ENCODE data around the gene NCMAP. TPM values are rescaled to one million over a fixed set of nuclear protein-coding genes. Genes with fewer than 3 reads are reported as not detected.

Gene NCMAP
- total RNA-seq, 2 donors from 2014 or later, result 0.72 to 2.7 TPM

DNA sequence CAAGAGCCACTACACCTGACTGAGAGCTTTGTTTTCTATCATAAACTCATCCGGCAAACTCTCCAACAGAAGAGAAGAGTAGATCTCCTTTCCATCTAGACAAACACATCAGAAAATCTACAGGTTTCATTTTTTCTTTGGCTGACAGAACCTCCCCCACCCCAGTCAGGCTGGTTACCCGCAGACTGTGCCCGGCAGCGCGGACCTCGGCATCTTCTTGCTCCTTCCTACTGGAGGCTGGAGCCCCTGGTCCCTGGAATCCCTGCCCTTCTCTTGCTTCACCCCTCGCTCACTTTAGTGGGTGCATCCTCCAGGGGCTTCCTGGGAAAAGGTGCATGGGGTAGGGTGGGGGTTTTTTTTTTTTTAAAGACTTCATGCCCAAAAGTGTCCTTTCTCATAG lies 23.0 kb downstream of the NCMAP start:
- intact Hi-C loops (cut with DNase I), result no loop called here
- Histone ChIP-seq H3K27ac (no peak overlapping the region), H3K27me3 (no peaks in the 10 kb centered on the region), H3K9ac (ENCODE audit: low read depth in 2 of 2, low read length in 2 of 2) (no peak overlapping the region), H3K36me3 (no peaks in the 10 kb centered on the region), H3K4me1 (no peaks in the 10 kb centered on the region), H3K4me3 (no peak overlapping the region), H3K9me3 (no peaks in the 10 kb centered on the region)
- no peak for DNase-seq
- TF ChIP-seq, protein P1, sequence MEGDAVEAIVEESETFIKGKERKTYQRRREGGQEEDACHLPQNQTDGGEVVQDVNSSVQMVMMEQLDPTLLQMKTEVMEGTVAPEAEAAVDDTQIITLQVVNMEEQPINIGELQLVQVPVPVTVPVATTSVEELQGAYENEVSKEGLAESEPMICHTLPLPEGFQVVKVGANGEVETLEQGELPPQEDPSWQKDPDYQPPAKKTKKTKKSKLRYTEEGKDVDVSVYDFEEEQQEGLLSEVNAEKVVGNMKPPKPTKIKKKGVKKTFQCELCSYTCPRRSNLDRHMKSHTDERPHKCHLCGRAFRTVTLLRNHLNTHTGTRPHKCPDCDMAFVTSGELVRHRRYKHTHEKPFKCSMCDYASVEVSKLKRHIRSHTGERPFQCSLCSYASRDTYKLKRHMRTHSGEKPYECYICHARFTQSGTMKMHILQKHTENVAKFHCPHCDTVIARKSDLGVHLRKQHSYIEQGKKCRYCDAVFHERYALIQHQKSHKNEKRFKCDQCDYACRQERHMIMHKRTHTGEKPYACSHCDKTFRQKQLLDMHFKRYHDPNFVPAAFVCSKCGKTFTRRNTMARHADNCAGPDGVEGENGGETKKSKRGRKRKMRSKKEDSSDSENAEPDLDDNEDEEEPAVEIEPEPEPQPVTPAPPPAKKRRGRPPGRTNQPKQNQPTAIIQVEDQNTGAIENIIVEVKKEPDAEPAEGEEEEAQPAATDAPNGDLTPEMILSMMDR (IDR thresholded peaks at IDR 0.05), result no peak

DNA sequence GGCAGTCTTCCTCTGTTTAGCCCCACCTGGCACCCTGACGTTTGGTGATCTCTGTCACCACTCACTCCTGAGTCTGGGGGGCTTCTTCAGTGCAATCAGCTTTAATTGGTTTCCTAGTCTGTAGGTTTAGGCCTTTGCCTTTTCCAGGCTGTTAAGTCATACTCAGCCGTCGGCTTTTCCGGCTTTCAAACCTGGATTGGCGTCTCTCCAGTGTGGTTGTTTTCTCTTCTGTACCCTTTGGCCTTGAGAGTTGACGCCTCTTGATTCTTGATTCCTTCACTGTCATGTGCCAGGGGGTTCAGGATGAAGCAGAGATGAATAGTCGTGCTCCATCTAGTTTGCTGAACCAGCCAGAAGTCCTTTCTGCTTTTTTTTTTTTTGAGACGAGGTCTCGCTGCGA lies 24.9 kb downstream of the NCMAP start:
- intact Hi-C loops (cut with DNase I), result no loop called here
- Histone ChIP-seq H3K4me1 (no peaks in the 10 kb centered on the region), H3K4me3 (no peak overlapping the region), H3K9me3 (no peaks in the 10 kb centered on the region), H3K9ac (ENCODE audit: low read depth in 2 of 2, low read length in 2 of 2) (no peak overlapping the region), H3K27ac (no peak overlapping the region), H3K27me3 (no peaks in the 10 kb centered on the region), H3K36me3 (no peaks in the 10 kb centered on the region)
- peak; percentile 22 for DNase-seq
- TF ChIP-seq, protein P1 (IDR thresholded peaks at IDR 0.05), result no peak

DNA sequence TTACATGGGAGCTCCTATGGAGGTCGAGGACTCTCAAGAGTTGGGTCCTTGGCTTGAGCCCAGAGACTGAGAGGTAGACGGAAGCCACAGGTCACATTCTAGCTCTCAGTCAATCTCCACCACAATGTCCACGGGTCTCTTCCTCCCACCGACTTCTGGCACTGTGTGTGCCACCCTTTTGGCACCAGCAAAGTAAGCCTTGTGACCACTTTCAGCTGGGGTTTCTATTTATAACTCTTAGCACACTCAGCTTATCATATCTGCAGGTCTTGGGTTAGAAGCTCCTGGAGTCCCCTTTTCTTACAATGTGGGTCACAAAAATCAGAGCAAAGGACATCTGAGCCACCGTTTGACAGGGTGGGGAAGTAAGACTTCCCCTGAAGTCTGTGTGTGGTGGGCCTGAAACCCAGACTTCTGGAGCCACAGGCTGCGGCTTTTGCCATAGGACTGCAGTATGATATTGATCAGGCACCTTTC lies 28.3 kb downstream of the NCMAP start:
- H3K9me3 ChIP-seq, result no peaks in the 10 kb centered on the region
- no peak overlapping the region for H3K4me3 ChIP-seq
- no peaks in the 10 kb centered on the region for H3K36me3 ChIP-seq
- no peak overlapping the region for H3K9ac ChIP-seq (ENCODE audit: low read depth in 2 of 2, low read length in 2 of 2)
- H3K4me1 ChIP-seq, result no peaks in the 10 kb centered on the region
- no peak for DNase-seq
- intact Hi-C loops (cut with DNase I), result no loop called here
- TF ChIP-seq, protein P1 (IDR thresholded peaks at IDR 0.05), result no peak
- H3K27ac ChIP-seq, result no peak overlapping the region
- no peaks in the 10 kb centered on the region for H3K27me3 ChIP-seq

DNA sequence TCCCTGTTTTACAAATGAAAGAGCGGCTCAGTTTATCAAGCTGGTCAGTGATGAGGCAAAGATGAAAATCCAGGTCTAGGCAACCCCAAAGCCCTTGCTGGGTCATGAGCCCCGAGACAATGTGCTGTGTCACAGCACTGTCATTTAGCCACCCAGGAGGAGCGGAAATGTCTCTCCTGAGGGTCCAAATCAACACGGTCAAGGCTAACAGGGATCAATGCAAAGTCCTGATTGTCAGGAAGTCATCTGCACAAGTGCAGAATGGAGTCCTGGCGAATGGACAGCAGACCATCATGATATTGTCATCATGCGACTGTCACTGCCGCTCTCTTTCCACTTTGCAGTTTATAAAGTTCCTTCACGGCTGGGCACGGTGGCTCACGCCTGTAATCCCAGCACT lies 30.2 kb downstream of the NCMAP start:
- Histone ChIP-seq H3K4me1 (no peaks in the 10 kb centered on the region), H3K27me3 (no peaks in the 10 kb centered on the region), H3K9ac (ENCODE audit: low read depth in 2 of 2, low read length in 2 of 2) (no peak overlapping the region), H3K36me3 (no peaks in the 10 kb centered on the region), H3K9me3 (no peaks in the 10 kb centered on the region), H3K4me3 (no peak overlapping the region), H3K27ac (no peak overlapping the region)
- TF ChIP-seq, protein P1 (IDR thresholded peaks at IDR 0.05), result no peak
- intact Hi-C loops (cut with DNase I), result no loop called here
- DNase-seq, result no peak

DNA sequence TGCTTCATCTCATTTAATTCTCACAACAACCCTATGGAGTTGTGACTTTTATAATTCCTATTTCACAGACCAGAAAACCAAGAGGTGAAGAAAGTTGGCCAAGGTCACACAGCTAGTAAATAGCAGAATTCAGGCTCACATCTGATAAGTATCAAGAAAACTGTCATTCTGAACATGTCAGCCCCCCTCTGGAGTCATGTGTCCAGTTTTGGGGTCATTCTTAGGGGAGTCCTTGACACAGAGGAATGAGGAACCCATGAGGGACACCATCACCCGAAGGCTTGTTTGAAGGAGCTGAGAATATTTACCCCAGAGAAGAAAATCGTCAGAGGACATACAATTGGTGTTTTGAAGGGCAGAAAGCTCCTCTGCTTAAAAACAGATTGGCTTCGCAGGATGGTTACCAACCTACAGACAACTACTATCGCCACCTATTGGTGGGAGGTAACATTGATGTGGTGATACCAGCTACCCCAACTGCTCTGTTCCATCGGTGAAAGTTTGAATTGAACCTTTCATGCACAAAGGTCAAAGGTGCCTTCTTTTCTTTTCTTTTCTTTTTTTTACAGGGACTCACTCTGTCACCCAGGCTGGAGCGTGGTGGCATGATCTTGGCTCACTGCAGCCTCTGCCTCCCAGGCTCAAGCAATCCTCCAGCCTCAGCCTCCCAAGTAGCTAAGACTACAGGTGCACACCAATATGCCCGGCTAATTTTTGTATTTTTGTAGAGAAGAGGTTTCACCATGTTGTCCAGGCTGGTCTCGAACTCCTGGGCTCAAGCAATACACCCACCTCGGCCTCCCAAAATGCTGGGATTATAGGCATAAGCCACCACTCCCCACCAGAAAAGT lies 31.3 kb downstream of the NCMAP start:
- DNase-seq, result peak; percentile 69
- H3K4me1 ChIP-seq, result no peaks in the 10 kb centered on the region
- H3K27ac ChIP-seq, result no peak overlapping the region
- H3K36me3 ChIP-seq, result no peaks in the 10 kb centered on the region
- no peaks in the 10 kb centered on the region for H3K27me3 ChIP-seq
- no peak overlapping the region for H3K9ac ChIP-seq (ENCODE audit: low read depth in 2 of 2, low read length in 2 of 2)
- no peaks in the 10 kb centered on the region for H3K9me3 ChIP-seq
- intact Hi-C loops (cut with DNase I), result no loop called here
- TF ChIP-seq, protein P1 (IDR thresholded peaks at IDR 0.05), result peak; percentile 71
- no peak overlapping the region for H3K4me3 ChIP-seq
